HT-29 (cell line): ENCODE data around the gene ZNF169. TPM values are rescaled to one million over a fixed set of nuclear protein-coding genes. Genes with fewer than 3 reads are reported as not detected.
"Not testable (repeated sequence)": the region's sequence is repeated elsewhere in the genome, so short reads cannot be mapped to it uniquely, and the experiment has no call there.

Experiments used
- DNase-seq: peaks from one replicate; pipeline ENCODE4 v3.0.0-alpha.2; 2015; ENCODE audit warnings: low spot score
- total RNA-seq: library from RNA; depleted of rRNA; stranded (reverse); fragments of >200 nt; shearing (Covaris generic); gene quantifications from 2 replicates; pipeline ENCODE4 v1.2.3, GENCODE V29; 2014

ZNF169 gene
- total RNA-seq, 1 experiment from 2014 or later, result 7.3 TPM

- DNase-seq, result no peak
These were observed 27.0 kb downstream of the ZNF169 start for GRCh38 chr9:94286116-94286515.

- no peak for DNase-seq
These were observed 28.9 kb downstream of the ZNF169 start for GRCh38 chr9:94287877-94288513.

GRCh38 chr9:94289691-94290090 lies 30.6 kb downstream of the ZNF169 start:
- DNase-seq, result no peak

GRCh38 chr9:94298949-94299599 lies 40.0 kb downstream of the ZNF169 start:
- no peak for DNase-seq

- peak; percentile 40 for DNase-seq
These were observed 41.6 kb downstream of the ZNF169 start for GRCh38 chr9:94300470-94301301.

- no peak for DNase-seq
These were observed 42.5 kb downstream of the ZNF169 start for GRCh38 chr9:94301583-94301982.

- no peak for DNase-seq
These were observed 43.3 kb downstream of the ZNF169 start for GRCh38 chr9:94302426-94302825.

GRCh38 chr9:94303321-94303720 lies 44.2 kb downstream of the ZNF169 start:
- DNase-seq, result no peak

GRCh38 chr9:94315034-94315984 lies 56.2 kb downstream of the ZNF169 start:
- DNase-seq, result not testable (repeated sequence)

GRCh38 chr9:94316236-94316635 lies 57.1 kb downstream of the ZNF169 start:
- DNase-seq, result not testable (repeated sequence)

- not testable (repeated sequence) for DNase-seq
These were observed 59.0 kb downstream of the ZNF169 start for GRCh38 chr9:94317949-94318657.

- not testable (repeated sequence) for DNase-seq
These were observed 63.3 kb downstream of the ZNF169 start for GRCh38 chr9:94322342-94322940.

- not testable (repeated sequence) for DNase-seq
These were observed 64.2 kb downstream of the ZNF169 start for GRCh38 chr9:94323153-94323798.

GRCh38 chr9:94325583-94325982 lies 66.5 kb downstream of the ZNF169 start:
- not testable (repeated sequence) for DNase-seq

- DNase-seq, result not testable (repeated sequence)
These were observed 69.4 kb downstream of the ZNF169 start, which contains the start of gene NUTM2F for GRCh38 chr9:94328544-94328943. Gene NUTM2F, minus strand, starts transcription at chr9:94328644. Its CDS starts 21 bp downstream, at chr9:94328623.

- DNase-seq, result not testable (repeated sequence)
These were observed 77.3 kb downstream of the ZNF169 start for GRCh38 chr9:94336445-94336844.

- not testable (repeated sequence) for DNase-seq
These were observed 79.6 kb downstream of the ZNF169 start for GRCh38 chr9:94338723-94339122.

GRCh38 chr9:94339657-94340056 lies 80.6 kb downstream of the ZNF169 start:
- not testable (repeated sequence) for DNase-seq

GRCh38 chr9:94340750-94341149 lies 81.7 kb downstream of the ZNF169 start:
- DNase-seq, result not testable (repeated sequence)
